HEK293 (cell line): ENCODE results near the gene NR2F2.

Source experiments
- ATF2 ChIP-seq: fragments of 450-650 bp; formaldehyde crosslinking; IDR thresholded peaks from 2 replicates; pipeline ENCODE4 v1.5.1; 2016; ENCODE audit warnings: missing biosample characterization, missing genetic modification characterization, low read depth
- CTCF ChIP-seq: fragments of 450-650 bp; formaldehyde crosslinking; IDR thresholded peaks from 2 replicates; pipeline ENCODE4 v1.5.1; 2016; ENCODE audit warnings: missing biosample characterization, missing genetic modification characterization
- KLF10 ChIP-seq: fragments of 450-650 bp; IDR thresholded peaks from 2 replicates; pipeline ENCODE4 v1.5.1; 2018; ENCODE audit warnings: missing biosample characterization, mild to moderate bottlenecking, missing genetic modification characterization
- TCF7L2 ChIP-seq: IDR thresholded peaks from 2 replicates; pipeline ENCODE4 v1.6.1; 2011; ENCODE audit warnings: low read depth, mild to moderate bottlenecking, inconsistent platforms, low read length, moderate library complexity, borderline replicate concordance
- ZNF140 ChIP-seq: fragments of 450-650 bp; formaldehyde crosslinking; IDR thresholded peaks from 2 replicates; pipeline ENCODE4 v1.5.1; 2016; ENCODE audit warnings: missing biosample characterization, missing genetic modification characterization
- ZNF239 ChIP-seq: fragments of 450-650 bp; formaldehyde crosslinking; IDR thresholded peaks from 2 replicates; pipeline ENCODE4 v1.5.1; 2016; ENCODE audit warnings: missing biosample characterization, missing genetic modification characterization
- ZNF274 ChIP-seq, 2 experiments: fragments of 200-500 bp in 1 of 2; fragments of 450-650 bp in 1 of 2; sonication (Bioruptor generic) in 1 of 2; formaldehyde crosslinking in 1 of 2; IDR thresholded peaks; 2 replicates each; pipeline versions ENCODE4 v1.5.1 to v1.6.1; 2014 to 2016; ENCODE audit warnings: borderline replicate concordance in 1 of 2, inconsistent platforms in 1 of 2, low read length in 1 of 2, missing biosample characterization in 1 of 2, missing genetic modification characterization in 1 of 2
- ZNF701 ChIP-seq: fragments of 450-650 bp; formaldehyde crosslinking; IDR thresholded peaks from 2 replicates; pipeline ENCODE4 v1.5.1; 2016; ENCODE audit warnings: missing biosample characterization, missing genetic modification characterization
- ZSCAN18 ChIP-seq: fragments of 450-650 bp; formaldehyde crosslinking; IDR thresholded peaks from 2 replicates; pipeline ENCODE4 v1.5.1; 2016; ENCODE audit warnings: missing biosample characterization, missing genetic modification characterization

- TF ChIP-seq CTCF (tag by site-specific recombination): no peak
- TF ChIP-seq TCF7L2: no peak
- no peak for TF ChIP-seq ZNF274 (IDR thresholded peaks at IDR 0.05; ENCODE audit: low read length)
- TF ChIP-seq ZNF274 (tag by site-specific recombination; IDR thresholded peaks at IDR 0.05; ENCODE audit: borderline replicate concordance): no peak
- TF ChIP-seq ZNF140 (tag by site-specific recombination): no peak
- no peak for TF ChIP-seq ATF2 (tag by site-specific recombination)
- no peak for TF ChIP-seq KLF10
- TF ChIP-seq ZSCAN18 (tag by site-specific recombination): no peak
- no peak for TF ChIP-seq ZNF239 (tag by site-specific recombination)
- TF ChIP-seq ZNF701 (tag by site-specific recombination): no peak
Observed at GRCh38 chr15:96336108-96336595, 5.7 kb downstream of the NR2F2 start.
